Smooth muscle cell (in vitro differentiated cells): Measurements from ENCODE around the gene ANKHD1. TPM values are rescaled to one million over a fixed set of nuclear protein-coding genes. Genes with fewer than 3 reads are reported as not detected.
"Not testable (repeated sequence)": the region's sequence is repeated elsewhere in the genome, so short reads cannot be mapped to it uniquely, and the experiment has no call there.

Source experiments
- DNase-seq: peaks from one replicate; lab custom pipeline; 2025; ENCODE audit not compliant: unreplicated experiment; lab: John Stamatoyannopoulos, UW
- H2AFZ ChIP-seq: fragments of 200-600 bp; sonication (generic); 2 replicates; pipeline ENCODE4 v1.6.0; 2016; ENCODE audit warnings: antibody characterized with exemption, low read depth, mild to moderate bottlenecking
- H3F3A ChIP-seq: fragments of 200-600 bp; sonication (generic); 2 replicates; pipeline ENCODE4 v1.6.0; 2017; ENCODE audit warnings: antibody characterized with exemption, low read depth
- H3K27ac ChIP-seq: fragments of 200-600 bp; sonication (generic); 2 replicates; pipeline ENCODE4 v1.5.1; 2016; ENCODE audit warnings: low read depth, mild to moderate bottlenecking
- H3K27me3 ChIP-seq: fragments of 200-600 bp; sonication (generic); 2 replicates; pipeline ENCODE4 v1.6.1; 2016; ENCODE audit warnings: low read depth, mild to moderate bottlenecking
- H3K36me3 ChIP-seq: fragments of 200-600 bp; sonication (generic); 2 replicates; pipeline ENCODE4 v1.5.1; 2016; ENCODE audit warnings: low read depth
- H3K4me1 ChIP-seq: fragments of 200-600 bp; sonication (generic); 2 replicates; pipeline ENCODE4 v1.5.1; 2016; ENCODE audit warnings: low read depth
- H3K4me2 ChIP-seq: fragments of 200-600 bp; sonication (generic); 2 replicates; pipeline ENCODE4 v1.6.0; 2016; ENCODE audit warnings: mild to moderate bottlenecking
- H3K4me3 ChIP-seq: fragments of 200-600 bp; sonication (generic); 2 replicates; pipeline ENCODE4 v1.5.1; 2016; ENCODE audit warnings: mild to moderate bottlenecking
- H3K79me2 ChIP-seq: fragments of 200-600 bp; sonication (generic); 2 replicates; pipeline ENCODE4 v1.6.0; 2016; ENCODE audit warnings: low read depth, mild to moderate bottlenecking
- H3K9ac ChIP-seq: fragments of 200-600 bp; sonication (generic); 2 replicates; pipeline ENCODE4 v1.6.0; 2016; ENCODE audit warnings: low read depth
- H3K9me3 ChIP-seq: fragments of 200-600 bp; sonication (generic); replicated peaks from 2 replicates; pipeline ENCODE4 v1.5.1; 2016; ENCODE audit warnings: low read depth
- H4K20me1 ChIP-seq: fragments of 200-600 bp; sonication (generic); 2 replicates; pipeline ENCODE4 v1.6.0; 2016; ENCODE audit warnings: low read depth
- WGBS: methylation state at CpG from one replicate; pipeline ENCODE4 v1.1.7; 2016; ENCODE audit warnings: low lambda C conversion rate; 5-methylcytosine and 5-hydroxymethylcytosine counted together
- polyA plus RNA-seq: library from polyadenylated mRNA; unstranded; fragments of >200 nt; fragmentation: Nextera tagmentation; extraction: Ambion mirVana; gene quantifications from 2 replicates; pipeline ENCODE4 v1.2.1, GENCODE V29; 2016
- total RNA-seq: library from RNA; depleted of rRNA; stranded (reverse); fragments of >200 nt; gene quantifications from 2 replicates; pipeline ENCODE4 v1.2.3, GENCODE V29; 2014
- TF ChIP-seq, protein P1 (sequence below): fragments of 200-600 bp; sonication (generic); IDR thresholded peaks from 2 replicates; pipeline ENCODE4 v1.5.1; 2017; ENCODE audit warnings: borderline replicate concordance, mild to moderate bottlenecking, antibody characterized with exemption; ENCODE audit not compliant: insufficient read depth, poor library complexity, severe bottlenecking

The ANKHD1 gene
- total and polyA plus RNA-seq, 2 experiments from 2014 or later, result 37.9 to 56.1 TPM

DNA sequence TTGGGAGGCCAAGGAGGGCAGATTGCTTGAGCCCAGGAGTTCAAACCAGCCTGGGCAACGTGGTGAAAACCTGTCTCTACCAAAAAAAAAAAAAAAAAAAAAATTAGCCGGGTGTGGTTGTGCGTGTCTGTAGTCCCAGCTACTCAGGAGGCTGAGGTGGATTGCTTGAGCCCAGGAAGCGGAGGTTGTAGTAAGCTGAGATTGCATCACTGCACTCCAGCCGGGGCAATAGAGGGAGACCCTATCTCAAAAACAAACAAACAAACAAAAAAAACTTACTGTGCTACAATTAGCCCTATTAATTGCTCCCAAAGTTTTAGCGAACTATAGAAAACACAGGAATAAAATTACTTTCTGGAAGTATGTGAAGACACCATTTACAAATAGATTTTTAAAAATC is 67.6 kb downstream of the ANKHD1 start:
- Histone ChIP-seq H3K36me3 (peaks cover 4% of the 10 kb centered on the region), H3K79me2 (no peaks in the 10 kb centered on the region), H3F3A (no peaks in the 10 kb centered on the region), H3K9me3 (no peaks in the 10 kb centered on the region), H3K9ac (no peak overlapping the region), H3K27me3 (no peaks in the 10 kb centered on the region), H4K20me1 (peaks cover 3% of the 10 kb centered on the region), H3K4me3 (no peak overlapping the region), H3K4me1 (no peaks in the 10 kb centered on the region), H3K27ac (no peak overlapping the region), H3K4me2 (no peak overlapping the region), H2AFZ (no peak overlapping the region)
- TF ChIP-seq, protein P1, sequence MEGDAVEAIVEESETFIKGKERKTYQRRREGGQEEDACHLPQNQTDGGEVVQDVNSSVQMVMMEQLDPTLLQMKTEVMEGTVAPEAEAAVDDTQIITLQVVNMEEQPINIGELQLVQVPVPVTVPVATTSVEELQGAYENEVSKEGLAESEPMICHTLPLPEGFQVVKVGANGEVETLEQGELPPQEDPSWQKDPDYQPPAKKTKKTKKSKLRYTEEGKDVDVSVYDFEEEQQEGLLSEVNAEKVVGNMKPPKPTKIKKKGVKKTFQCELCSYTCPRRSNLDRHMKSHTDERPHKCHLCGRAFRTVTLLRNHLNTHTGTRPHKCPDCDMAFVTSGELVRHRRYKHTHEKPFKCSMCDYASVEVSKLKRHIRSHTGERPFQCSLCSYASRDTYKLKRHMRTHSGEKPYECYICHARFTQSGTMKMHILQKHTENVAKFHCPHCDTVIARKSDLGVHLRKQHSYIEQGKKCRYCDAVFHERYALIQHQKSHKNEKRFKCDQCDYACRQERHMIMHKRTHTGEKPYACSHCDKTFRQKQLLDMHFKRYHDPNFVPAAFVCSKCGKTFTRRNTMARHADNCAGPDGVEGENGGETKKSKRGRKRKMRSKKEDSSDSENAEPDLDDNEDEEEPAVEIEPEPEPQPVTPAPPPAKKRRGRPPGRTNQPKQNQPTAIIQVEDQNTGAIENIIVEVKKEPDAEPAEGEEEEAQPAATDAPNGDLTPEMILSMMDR, result no peak
- DNase-seq, result no peak
- WGBS, result 95% methylated on average over 6 of the region's 6 CpGs

DNA sequence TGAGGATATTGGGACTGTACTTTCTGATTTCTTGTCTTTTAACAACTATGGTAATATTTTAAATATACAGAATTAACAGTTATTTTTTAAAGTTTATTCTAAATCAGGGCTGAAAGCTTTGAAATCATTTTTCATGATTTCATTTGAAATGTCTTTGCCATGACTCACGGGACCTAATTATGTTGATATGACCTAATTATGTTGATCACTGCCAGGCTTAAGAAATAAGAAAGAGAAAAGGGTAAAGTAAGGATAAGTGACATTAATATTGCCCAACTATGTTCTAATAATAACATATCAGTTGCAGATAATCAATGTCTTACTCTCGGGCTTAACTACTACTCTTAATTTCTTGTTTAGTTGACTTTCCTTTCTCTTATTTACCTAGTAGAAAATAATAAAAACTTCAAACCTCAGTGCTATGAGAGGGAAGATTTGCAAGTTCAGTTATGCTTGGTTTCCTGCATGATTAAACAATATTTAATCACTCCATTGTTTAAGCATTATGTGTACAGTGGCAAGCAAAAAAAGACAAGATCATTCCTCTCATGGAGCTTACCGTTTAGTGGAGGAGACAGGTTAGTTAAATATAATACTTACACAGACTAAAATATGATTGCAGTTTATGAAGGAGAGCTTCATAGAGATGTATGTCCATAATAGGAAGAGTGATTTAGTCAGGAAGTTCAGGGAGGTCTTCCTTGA is 78.8 kb downstream of the ANKHD1 start:
- no peak overlapping the region for H3K9ac ChIP-seq
- no peak overlapping the region for H3K4me3 ChIP-seq
- H3K4me1 ChIP-seq, result no peaks in the 10 kb centered on the region
- H3K27me3 ChIP-seq, result no peaks in the 10 kb centered on the region
- H3K79me2 ChIP-seq, result no peaks in the 10 kb centered on the region
- H3K4me2 ChIP-seq, result no peak overlapping the region
- no peak overlapping the region for H3K27ac ChIP-seq
- WGBS, result 98% methylated on average over 3 of the region's 3 CpGs
- no peaks in the 10 kb centered on the region for H4K20me1 ChIP-seq
- H3K36me3 ChIP-seq, result peaks cover 11% of the 10 kb centered on the region
- no peak for DNase-seq
- TF ChIP-seq, protein P1, result no peak
- no peaks in the 10 kb centered on the region for H3K9me3 ChIP-seq
- no peak overlapping the region for H2AFZ ChIP-seq
- H3F3A ChIP-seq, result no peaks in the 10 kb centered on the region

DNA sequence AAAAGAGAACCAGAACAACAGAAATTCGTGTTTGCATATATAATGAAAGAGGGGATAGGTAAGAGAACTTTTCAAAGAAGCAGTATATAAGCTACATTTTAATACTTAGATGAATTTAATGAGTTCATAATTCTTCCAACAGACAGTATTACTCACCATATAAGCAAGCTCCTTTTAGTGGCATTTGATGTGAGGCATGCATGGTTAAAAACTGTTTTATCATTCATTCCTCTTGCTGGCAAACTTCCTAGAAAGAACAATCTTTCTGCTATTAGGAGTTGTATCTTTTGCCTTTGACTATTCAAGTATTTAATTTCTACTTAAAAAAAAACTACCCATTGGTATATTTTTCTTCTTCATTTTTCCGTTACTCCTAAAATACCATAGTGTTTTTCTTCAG is 80.1 kb downstream of the ANKHD1 start:
- Histone ChIP-seq H3K79me2 (no peaks in the 10 kb centered on the region), H2AFZ (no peak overlapping the region), H3K4me1 (no peaks in the 10 kb centered on the region), H3K36me3 (peaks cover 17% of the 10 kb centered on the region), H3K9ac (no peak overlapping the region), H3K27ac (no peak overlapping the region), H3K4me2 (no peak overlapping the region), H4K20me1 (no peaks in the 10 kb centered on the region), H3K27me3 (no peaks in the 10 kb centered on the region), H3K4me3 (no peak overlapping the region), H3K9me3 (no peaks in the 10 kb centered on the region), H3F3A (no peaks in the 10 kb centered on the region)
- 90% methylated on average over 2 of the region's 2 CpGs for WGBS
- no peak for DNase-seq
- TF ChIP-seq, protein P1, result no peak

DNA sequence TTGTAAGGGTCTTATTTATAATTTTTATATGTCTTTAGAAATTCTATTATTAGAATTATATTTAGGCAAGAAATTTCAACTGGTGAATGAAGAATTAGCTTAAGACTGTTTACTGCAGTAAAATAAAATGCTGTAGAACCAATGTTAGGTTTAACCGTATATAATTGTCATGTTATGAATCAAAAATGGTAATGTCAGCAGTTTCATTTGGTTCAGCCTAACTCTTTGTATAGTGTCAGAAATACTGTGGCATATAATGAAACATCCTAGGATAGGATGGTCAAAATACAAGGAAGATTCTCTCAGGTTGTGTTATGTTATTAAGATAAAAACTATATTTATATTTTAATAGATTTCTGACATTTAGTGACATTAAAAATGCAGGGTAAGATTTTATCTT is 81.4 kb downstream of the ANKHD1 start:
- no peak overlapping the region for H2AFZ ChIP-seq
- H3K4me1 ChIP-seq, result no peaks in the 10 kb centered on the region
- no peak overlapping the region for H3K4me3 ChIP-seq
- DNase-seq, result no peak
- no peaks in the 10 kb centered on the region for H3K79me2 ChIP-seq
- peaks cover 22% of the 10 kb centered on the region for H3K36me3 ChIP-seq
- no peak overlapping the region for H3K27ac ChIP-seq
- H3K9me3 ChIP-seq, result no peaks in the 10 kb centered on the region
- no peaks in the 10 kb centered on the region for H3F3A ChIP-seq
- no peaks in the 10 kb centered on the region for H4K20me1 ChIP-seq
- H3K27me3 ChIP-seq, result no peaks in the 10 kb centered on the region
- TF ChIP-seq, protein P1, result no peak
- H3K4me2 ChIP-seq, result no peak overlapping the region
- 100% methylated on average over 1 of the region's 1 CpG for WGBS
- H3K9ac ChIP-seq, result no peak overlapping the region

DNA sequence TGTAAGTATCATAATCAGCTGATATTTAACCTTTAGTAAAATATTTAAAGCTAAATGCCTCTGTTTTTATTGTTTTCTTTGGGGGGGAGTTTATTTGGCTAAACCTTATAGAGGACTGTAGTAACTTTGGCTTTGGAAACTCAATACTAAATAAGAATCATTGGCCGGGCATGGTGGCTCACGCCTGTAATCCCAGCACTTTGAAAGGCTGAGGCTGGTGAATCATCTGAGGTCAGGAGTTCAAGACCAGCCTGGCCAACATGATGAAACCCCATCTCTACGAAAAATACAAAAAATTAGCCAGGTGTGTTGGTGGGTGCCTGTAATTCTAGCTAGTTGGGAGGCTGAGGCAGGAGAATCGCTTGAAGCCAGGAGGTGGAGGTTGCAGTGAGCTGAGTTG is 86.5 kb downstream of the ANKHD1 start:
- not testable (repeated sequence) for H3K4me3 ChIP-seq, H3K79me2 ChIP-seq, H3K4me1 ChIP-seq, H3K27me3 ChIP-seq, H3K4me2 ChIP-seq, H3K27ac ChIP-seq, H2AFZ ChIP-seq, DNase-seq, H3K9ac ChIP-seq, H3F3A ChIP-seq, H4K20me1 ChIP-seq, H3K9me3 ChIP-seq
- WGBS, result 97% methylated on average over 4 of the region's 4 CpGs
- H3K36me3 ChIP-seq, result peaks cover 22% of the 10 kb centered on the region
